NCI-H1048 (cell line): Measurements from ENCODE around the gene PPP1R3C.

ENCODE experiments used
- DNase-seq: peaks from one replicate; lab custom pipeline; 2025; lab: John Stamatoyannopoulos, UW

Gene PPP1R3C

GRCh38 chr10:91601212-91601611, 31.7 kb downstream of the PPP1R3C start:
- DNase-seq = no peak

GRCh38 chr10:91598211-91598977, 34.5 kb downstream of the PPP1R3C start:
- no peak for DNase-seq

- DNase-seq = no peak
Measured at GRCh38 chr10:91597197-91597881, 35.5 kb downstream of the PPP1R3C start.

GRCh38 chr10:91596825-91597196, 36.1 kb downstream of the PPP1R3C start:
- no peak for DNase-seq

- DNase-seq = no peak
Measured at GRCh38 chr10:91593834-91594233, 39.0 kb downstream of the PPP1R3C start.

- no peak for DNase-seq
Measured at GRCh38 chr10:91593366-91593765, 39.5 kb downstream of the PPP1R3C start.

- DNase-seq = no peak
Measured at GRCh38 chr10:91592266-91592975, 40.5 kb downstream of the PPP1R3C start.

GRCh38 chr10:91591797-91592174, 41.1 kb downstream of the PPP1R3C start:
- no peak for DNase-seq

- no peak for DNase-seq
Measured at GRCh38 chr10:91590904-91591796, 41.7 kb downstream of the PPP1R3C start.

GRCh38 chr10:91590142-91590903, 42.5 kb downstream of the PPP1R3C start:
- DNase-seq = no peak

GRCh38 chr10:91589658-91590035, 43.2 kb downstream of the PPP1R3C start:
- DNase-seq = no peak

- no peak for DNase-seq
Measured at GRCh38 chr10:91589015-91589657, 43.7 kb downstream of the PPP1R3C start.

- no peak for DNase-seq
Measured at GRCh38 chr10:91587710-91588638, 44.9 kb downstream of the PPP1R3C start.

GRCh38 chr10:91582153-91582554, 50.7 kb downstream of the PPP1R3C start:
- no peak for DNase-seq

GRCh38 chr10:91579329-91579985, 53.4 kb downstream of the PPP1R3C start:
- no peak for DNase-seq
